Measurements from ENCODE around the gene SPAG6. TPM values are rescaled to one million over a fixed set of nuclear protein-coding genes. Genes with fewer than 3 reads are reported as not detected.

SPAG6 gene
- not detected in 2 replicates for total RNA-seq

GRCh38 chr10:22345301-22346095 is at the start of gene SPAG6:
SPAG6 (plus strand) TSS chr10:22345496; CDS start chr10:22345612, 116 bp downstream.

GRCh38 chr10:22316286-22317075 is 28.8 kb upstream of the SPAG6 start, which contains the start of gene COMMD3:
COMMD3 (plus strand) TSS chr10:22316388; CDS start chr10:22316418, 30 bp downstream.

GRCh38 chr10:22320591-22321155 is 24.6 kb upstream of the SPAG6 start, which contains the start of gene BMI1:
BMI1 (plus strand) TSS chr10:22321099; CDS start chr10:22326450, 5,351 bp downstream.

Small RNA genes lying within 50 kb of the gene (small RNA-seq; reads per million reads assigned to genes)
- not detected for gene AL158211.3

Other genes with a start within 250 kb of the SPAG6 start
- not detected in 2 replicates for gene EBLN1, start 127.5 kb upstream of the SPAG6 start, total RNA-seq
- gene COMMD3, start 29.1 kb upstream of the SPAG6 start, total RNA-seq, result 34.2 and 36.5 TPM in 2 replicates
- gene BMI1, start 24.4 kb upstream of the SPAG6 start, total RNA-seq, result 42.7 and 56.5 TPM in 2 replicates

Data from placental epithelial cell (primary cell).